NOMO-1 treated with dmso at 0.1 percent for 144 hours (cell line): ENCODE measurements around the gene TUBA1C.
A peak's percentile ranks its signal among the peaks of the same experiment; 100 is the strongest.
"Not testable (repeated sequence)": the region's sequence is repeated elsewhere in the genome, so short reads cannot be mapped to it uniquely, and the experiment has no call there.

Experiments
- DNase-seq: peaks from one replicate; lab custom pipeline; 2025; ENCODE audit not compliant: unreplicated experiment; lab: John Stamatoyannopoulos, UW

TUBA1C gene

GRCh38 chr12:49305762-49306510, 41.1 kb downstream of the TUBA1C start:
- DNase-seq, result no peak

GRCh38 chr12:49309386-49309785, 44.5 kb downstream of the TUBA1C start:
- no peak for DNase-seq

GRCh38 chr12:49310451-49311000, 45.6 kb downstream of the TUBA1C start:
- not testable (repeated sequence) for DNase-seq

GRCh38 chr12:49314811-49315210, 49.9 kb downstream of the TUBA1C start:
- no peak for DNase-seq

- not testable (repeated sequence) for DNase-seq
These were observed 52.2 kb downstream of the TUBA1C start for GRCh38 chr12:49317118-49317517.

- DNase-seq, result not testable (repeated sequence)
These were observed 55.7 kb downstream of the TUBA1C start for GRCh38 chr12:49320411-49321103.

- no peak for DNase-seq
These were observed 57.5 kb downstream of the TUBA1C start for GRCh38 chr12:49322367-49322707.

- DNase-seq, result peak; percentile 96
These were observed 58.0 kb downstream of the TUBA1C start, which contains the start of gene TROAP for GRCh38 chr12:49322708-49323523. Gene TROAP (plus strand): TSS chr12:49323255. CDS start chr12:49323609, 354 bp downstream.

- DNase-seq, result no peak
These were observed 58.7 kb downstream of the TUBA1C start for GRCh38 chr12:49323524-49324097.
